Rectal smooth muscle tissue (tissue), 1 donor: ENCODE results near the gene CHSY1.

Experiments used
- H3K27ac ChIP-seq: one replicate; pipeline ENCODE4 v1.7.0; 2013; ENCODE audit warnings: low read depth, low read length, inconsistent platforms
- H3K27me3 ChIP-seq: one replicate; pipeline ENCODE4 v1.7.0; 2013; ENCODE audit warnings: low read length; ENCODE audit not compliant: control insufficient read depth, insufficient read depth
- H3K36me3 ChIP-seq: one replicate; pipeline ENCODE4 v1.7.0; 2013; ENCODE audit warnings: low read length; ENCODE audit not compliant: control insufficient read depth, insufficient read depth
- H3K4me1 ChIP-seq: one replicate; pipeline ENCODE4 v1.7.0; 2013; ENCODE audit warnings: low read length; ENCODE audit not compliant: control insufficient read depth, insufficient read depth
- H3K4me3 ChIP-seq: one replicate; pipeline ENCODE4 v1.7.0; 2013; ENCODE audit warnings: low read length
- H3K9ac ChIP-seq: one replicate; pipeline ENCODE4 v1.7.0; 2013; ENCODE audit warnings: low read length

CHSY1 gene

DNA sequence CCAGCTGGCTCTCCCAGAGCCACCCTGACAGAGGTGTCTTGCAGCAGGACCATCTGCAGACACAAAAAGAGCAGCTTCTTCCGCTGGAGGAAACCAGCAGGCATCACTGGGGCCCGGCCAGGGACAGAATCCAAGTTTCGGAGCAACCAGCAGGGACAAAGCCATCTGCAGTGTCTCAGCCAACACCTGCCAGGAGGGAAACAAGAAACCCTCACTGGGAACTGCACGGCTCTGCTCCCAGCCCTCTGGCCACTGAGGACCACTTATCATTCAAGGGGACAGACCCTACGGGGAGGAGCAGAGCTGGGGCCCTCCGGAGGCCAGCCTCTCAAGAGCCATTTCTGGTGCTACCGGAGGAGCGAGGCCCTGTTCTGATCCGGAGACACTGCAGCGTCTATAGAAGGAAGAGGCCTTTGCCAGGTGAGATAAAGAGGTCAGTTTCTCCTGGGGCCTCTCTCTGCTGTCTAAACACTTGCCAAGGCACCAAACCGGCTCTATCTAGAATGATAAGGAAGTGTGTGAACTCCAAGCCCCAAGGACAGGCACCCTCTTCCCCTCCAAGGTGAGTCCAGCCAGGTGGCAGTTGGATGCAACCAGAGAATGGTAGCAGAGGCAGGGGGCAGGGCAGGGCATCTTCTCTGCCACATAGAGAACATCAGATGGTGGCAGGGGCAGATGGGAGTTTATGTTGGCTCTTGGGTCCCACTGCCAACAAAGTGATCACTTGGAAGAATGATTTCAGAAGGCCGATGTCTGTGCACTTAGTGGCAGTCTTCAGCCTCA, 89.0 kb downstream of the CHSY1 start:
- Histone ChIP-seq H3K4me1 (no peaks in the 10 kb centered on the region), H3K27me3 (no peaks in the 10 kb centered on the region), H3K4me3 (no peak overlapping the region), H3K9ac (no peak overlapping the region), H3K27ac (no peak overlapping the region), H3K36me3 (no peaks in the 10 kb centered on the region)

DNA sequence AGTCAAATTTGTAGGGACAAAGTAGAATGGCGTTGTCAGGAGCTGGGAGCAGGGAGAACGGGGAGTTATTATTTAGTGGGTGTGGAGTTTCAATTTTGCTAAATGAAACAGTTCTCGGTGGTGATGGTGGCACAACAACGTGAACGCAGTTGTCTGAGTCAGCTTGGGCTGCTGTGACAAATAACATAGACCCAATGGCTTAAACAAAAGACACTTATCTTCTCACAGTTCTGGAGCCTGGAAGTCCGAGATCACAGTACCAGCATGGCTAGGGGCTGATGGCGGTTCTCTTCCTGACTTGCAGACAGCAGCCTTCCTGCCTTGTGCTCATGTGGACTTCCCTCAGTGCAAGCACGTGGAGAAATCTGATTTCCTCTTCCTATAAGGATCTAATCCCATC, 90.2 kb downstream of the CHSY1 start:
- H3K27ac ChIP-seq = no peak overlapping the region
- H3K27me3 ChIP-seq = no peaks in the 10 kb centered on the region
- no peak overlapping the region for H3K4me3 ChIP-seq
- H3K9ac ChIP-seq = no peak overlapping the region
- no peaks in the 10 kb centered on the region for H3K4me1 ChIP-seq
- H3K36me3 ChIP-seq = no peaks in the 10 kb centered on the region

DNA sequence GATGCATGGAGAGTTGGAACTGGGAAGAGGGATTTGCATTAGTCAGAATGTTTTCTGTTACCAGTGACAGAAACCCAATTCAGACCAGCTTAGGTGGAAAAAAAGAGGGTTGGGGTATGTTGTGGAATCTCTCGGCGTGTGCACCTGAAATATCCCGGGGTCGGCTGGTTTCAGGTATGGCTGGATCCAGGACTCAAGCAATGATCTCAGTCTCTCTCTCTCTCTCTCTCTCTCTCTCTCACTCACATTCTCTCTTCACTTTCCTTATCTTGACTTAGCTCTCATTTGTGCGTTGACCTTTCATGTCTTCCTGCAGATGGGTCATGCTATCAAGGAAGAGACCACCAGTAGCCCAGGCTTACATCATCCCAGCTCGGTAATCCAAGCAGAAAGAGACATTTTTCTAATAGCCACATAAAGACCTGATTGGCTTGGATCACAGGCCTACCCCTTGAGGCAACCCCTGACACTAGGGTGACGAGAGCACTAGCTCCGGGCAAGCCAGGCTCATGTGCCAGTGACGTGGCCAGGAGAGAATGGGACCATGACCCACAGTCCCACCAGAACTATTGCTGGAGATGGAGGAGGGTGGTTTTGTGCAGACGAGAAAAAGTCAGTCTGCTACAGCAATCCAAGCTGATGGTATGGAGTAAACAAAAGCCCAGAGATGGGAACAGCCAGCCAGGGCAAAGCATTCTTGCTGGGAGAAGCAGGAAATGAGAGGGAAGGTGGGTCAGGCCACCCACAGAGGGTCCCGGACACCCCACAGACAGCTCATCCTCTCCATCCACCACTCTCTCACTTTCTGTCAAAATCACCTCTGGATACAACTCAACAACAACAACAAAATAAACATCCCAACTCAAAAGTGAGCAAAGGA, 91.7 kb downstream of the CHSY1 start:
- Histone ChIP-seq H3K27ac (no peak overlapping the region), H3K36me3 (no peaks in the 10 kb centered on the region), H3K4me1 (no peaks in the 10 kb centered on the region), H3K27me3 (no peaks in the 10 kb centered on the region), H3K9ac (no peak overlapping the region), H3K4me3 (no peak overlapping the region)

DNA sequence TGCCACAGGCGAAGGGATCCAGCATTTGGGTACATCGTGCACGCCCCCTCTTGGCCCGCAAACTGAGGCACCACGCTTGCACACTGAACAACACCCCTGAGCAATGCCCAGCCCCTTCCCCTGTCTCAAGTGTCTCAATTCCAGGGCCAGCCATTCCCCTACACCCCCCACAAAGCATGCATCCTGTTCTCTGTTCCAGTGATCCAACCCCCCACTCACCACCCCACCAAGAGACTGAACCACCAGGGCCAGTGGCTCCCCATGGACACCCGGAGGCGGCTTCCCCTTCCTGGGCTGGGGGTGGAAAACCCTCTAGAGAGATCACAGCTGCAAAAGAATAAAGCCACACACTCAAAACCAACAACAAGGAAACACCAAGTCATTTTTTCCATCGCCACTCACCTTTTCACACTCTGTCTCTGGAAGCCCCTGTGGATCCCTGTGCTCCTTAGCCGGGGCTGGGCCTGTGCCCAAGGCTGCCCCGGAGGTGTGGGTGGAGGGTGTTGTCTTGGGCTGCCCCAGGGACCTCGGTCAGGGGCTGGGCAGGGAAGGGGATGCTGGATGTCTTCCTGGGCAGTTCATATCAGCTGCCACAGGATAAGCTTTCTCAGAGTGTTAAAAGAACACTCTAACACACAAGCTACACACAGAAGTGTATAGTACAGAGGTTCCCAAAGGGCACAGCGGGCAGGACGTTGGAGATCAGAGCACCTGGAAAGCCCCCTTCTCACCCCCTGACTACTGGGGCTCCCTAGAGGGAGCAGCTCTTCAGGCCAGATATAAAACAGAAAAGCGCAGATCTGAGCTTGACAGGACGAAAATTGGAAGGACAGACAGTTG, 92.5 kb downstream of the CHSY1 start:
- Histone ChIP-seq H3K27ac (no peak overlapping the region), H3K27me3 (no peaks in the 10 kb centered on the region), H3K9ac (no peak overlapping the region), H3K36me3 (no peaks in the 10 kb centered on the region), H3K4me3 (no peak overlapping the region), H3K4me1 (no peaks in the 10 kb centered on the region)

DNA sequence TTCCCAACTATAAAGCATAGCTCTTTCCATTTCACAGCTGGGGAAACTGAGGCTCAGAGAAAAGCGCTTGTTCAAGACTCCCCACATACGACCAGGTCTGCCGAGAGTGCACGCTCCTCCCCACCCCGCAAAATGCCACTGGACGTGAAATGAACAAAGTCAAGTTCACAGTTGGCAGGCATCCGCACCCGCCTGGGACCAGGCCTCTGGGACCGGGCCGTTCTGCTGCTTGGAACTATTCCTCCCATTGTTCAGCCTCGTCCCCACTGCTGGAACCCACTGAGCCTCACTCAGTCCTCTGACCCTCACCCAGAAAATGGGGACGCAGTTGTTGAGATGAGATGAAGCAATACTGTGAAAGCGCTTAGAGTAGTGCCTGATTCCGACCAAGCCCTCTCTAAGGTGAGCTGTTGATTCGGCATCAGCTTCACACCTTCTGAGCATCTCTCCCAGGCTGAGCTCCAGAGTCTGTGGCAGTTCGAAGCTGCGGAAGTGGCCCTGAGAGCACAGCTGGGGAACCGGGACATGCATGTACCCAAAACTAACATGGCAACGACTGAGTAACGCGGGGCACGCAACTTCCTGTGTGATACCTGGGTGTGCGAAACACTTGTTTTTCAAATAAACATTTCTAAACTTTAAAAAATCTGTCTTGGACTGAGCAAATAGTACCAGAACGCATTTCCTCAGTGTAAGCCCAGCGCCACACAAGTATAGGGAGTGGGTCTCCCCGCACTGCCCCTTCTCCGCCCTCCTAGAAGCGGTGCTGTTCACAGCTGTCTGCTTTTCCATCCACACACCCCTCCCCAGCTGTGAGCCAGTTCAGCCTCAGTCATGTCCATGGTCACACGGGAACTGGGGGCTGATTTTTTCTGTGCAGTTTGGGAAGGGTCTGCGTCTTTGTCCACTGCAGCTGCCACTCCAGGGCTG, 93.4 kb downstream of the CHSY1 start:
- H3K4me1 ChIP-seq = no peaks in the 10 kb centered on the region
- no peak overlapping the region for H3K27ac ChIP-seq
- no peaks in the 10 kb centered on the region for H3K27me3 ChIP-seq
- H3K9ac ChIP-seq = no peak overlapping the region
- H3K4me3 ChIP-seq = no peak overlapping the region
- H3K36me3 ChIP-seq = no peaks in the 10 kb centered on the region

DNA sequence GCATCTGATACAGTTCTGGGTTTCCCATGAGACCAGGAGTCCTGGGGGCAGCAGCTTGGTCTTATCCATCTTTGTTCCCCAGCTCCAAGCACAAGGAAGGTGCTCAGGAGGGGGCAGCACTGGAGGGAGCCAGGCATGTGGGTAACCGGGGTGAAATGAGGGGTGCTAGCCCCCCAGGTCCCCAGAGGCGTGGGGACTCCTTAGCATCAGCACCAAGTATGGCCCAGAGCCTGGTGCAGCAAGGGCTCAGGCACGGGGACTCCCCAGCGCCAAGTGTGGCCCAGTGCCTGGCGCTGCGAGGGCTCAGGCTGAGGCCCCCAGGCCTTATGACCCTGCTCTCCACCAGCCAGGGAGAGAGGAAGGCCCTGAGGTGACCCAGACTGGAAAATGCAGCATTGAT, 94.1 kb downstream of the CHSY1 start:
- H3K9ac ChIP-seq = no peak overlapping the region
- no peaks in the 10 kb centered on the region for H3K36me3 ChIP-seq
- H3K4me1 ChIP-seq = no peaks in the 10 kb centered on the region
- H3K4me3 ChIP-seq = no peak overlapping the region
- no peak overlapping the region for H3K27ac ChIP-seq
- no peaks in the 10 kb centered on the region for H3K27me3 ChIP-seq

DNA sequence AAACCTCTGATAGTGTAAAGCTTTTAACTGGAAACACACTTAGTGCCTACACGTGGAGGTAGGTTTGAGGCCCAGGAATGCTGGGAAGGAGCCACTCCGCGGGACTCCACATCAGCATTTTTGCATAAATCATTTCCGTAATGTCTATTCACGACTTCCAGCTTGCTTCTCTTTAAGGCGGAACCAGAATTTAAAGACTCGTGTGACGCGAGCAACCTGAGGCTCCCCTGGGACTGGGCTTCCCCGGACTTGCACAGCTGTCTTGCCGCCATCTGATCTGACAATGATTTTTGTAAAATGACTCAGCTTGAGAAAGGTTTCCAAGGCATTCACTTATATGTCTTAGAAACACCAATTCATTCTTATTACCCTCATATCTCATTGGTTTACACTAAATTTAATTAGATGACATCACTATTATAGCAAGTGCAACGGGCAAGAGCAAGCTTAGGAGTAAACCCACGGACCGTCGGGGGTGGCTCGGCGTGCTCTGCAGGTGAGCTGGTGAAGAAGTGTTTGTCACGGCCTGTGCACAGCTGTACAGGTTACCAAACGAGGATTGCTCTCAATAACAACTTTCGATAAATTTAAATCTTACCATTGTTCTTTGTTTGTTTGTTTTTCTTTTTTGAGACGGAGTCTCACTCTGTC, 95.2 kb downstream of the CHSY1 start:
- Histone ChIP-seq H3K4me1 (no peaks in the 10 kb centered on the region), H3K9ac (no peak overlapping the region), H3K36me3 (no peaks in the 10 kb centered on the region), H3K27ac (no peak overlapping the region), H3K4me3 (no peak overlapping the region), H3K27me3 (no peaks in the 10 kb centered on the region)

DNA sequence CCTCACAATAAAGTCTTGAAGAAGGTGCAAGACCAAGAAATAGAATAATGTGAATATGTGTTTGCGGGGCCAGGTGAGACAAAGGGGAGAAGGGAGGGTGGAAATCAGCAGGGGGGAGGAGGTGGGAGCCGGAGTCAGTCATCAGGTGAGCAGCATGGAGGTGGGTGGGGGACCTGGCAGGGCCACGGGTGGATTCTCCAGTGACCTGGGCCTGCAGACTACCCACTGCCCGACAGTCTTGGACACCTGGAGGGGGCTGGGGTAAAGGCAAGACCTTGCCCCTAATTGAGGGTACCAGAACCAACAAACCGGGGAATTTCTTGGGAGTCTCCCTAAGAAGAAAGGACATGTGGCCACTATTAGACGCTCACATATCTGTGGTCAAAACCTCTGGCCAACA, 95.8 kb downstream of the CHSY1 start:
- H3K27me3 ChIP-seq = no peaks in the 10 kb centered on the region
- H3K9ac ChIP-seq = no peak overlapping the region
- no peak overlapping the region for H3K27ac ChIP-seq
- no peaks in the 10 kb centered on the region for H3K4me1 ChIP-seq
- no peaks in the 10 kb centered on the region for H3K36me3 ChIP-seq
- no peak overlapping the region for H3K4me3 ChIP-seq

DNA sequence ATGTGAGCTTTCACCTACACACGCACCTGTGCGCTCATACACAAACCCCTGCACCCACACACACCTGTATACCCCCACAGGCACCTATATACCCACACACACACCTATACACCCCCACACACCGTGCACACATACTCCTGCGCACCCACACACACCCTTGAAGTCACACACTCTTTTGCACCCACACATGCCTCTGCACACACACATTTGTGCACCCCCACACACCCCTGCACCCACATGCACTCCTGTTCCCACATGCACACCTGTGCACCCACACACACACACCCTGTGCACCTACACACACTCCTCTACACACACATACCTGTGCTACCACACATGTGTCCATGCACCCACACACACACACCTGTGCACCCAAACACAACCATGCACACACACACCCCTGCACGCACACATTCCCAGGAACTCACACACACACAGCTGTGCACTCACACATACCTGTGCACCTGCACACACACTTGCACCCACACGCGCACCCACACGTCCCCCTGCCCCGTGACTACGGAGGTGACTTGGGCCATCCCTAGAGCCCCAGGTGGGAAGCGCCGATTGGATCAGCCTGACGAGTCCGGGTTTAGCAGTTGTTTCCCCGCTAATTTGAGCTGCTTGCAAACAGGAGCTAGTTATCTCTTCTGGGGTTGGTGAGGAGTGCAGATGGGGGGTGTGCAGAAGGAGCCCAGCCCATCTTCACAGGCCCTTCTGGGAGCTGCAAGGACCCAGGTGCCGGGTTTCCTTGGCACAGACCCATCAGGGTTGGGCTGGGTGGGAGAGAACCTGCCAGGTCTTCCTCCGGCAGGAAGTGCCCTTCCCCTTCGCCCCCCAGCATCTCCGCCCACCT, 97.8 kb downstream of the CHSY1 start:
- Histone ChIP-seq H3K27ac (no peak overlapping the region), H3K27me3 (no peaks in the 10 kb centered on the region), H3K4me3 (no peak overlapping the region), H3K36me3 (no peaks in the 10 kb centered on the region), H3K9ac (no peak overlapping the region), H3K4me1 (no peaks in the 10 kb centered on the region)

DNA sequence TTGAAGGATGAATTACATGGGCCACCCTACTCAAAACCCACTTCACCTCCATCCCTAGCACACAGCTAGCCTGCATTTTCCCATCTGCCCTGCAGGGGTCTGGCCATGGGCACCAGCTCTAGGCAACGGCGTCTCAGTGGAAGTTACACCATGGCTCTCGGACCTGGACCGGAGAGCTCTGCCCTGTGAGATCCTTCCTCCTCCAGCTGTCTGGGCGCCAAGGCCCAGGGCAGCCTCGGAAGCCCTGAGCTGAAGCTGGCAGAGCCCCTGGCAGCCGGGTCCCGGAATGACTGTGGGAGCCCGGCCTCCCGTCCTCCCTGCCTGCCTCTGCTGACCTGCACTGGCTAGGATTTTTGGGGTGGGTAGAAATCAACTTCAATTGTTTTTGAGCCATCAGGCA, 98.9 kb downstream of the CHSY1 start:
- no peaks in the 10 kb centered on the region for H3K4me1 ChIP-seq
- H3K36me3 ChIP-seq = no peaks in the 10 kb centered on the region
- no peak overlapping the region for H3K4me3 ChIP-seq
- H3K9ac ChIP-seq = no peak overlapping the region
- no peaks in the 10 kb centered on the region for H3K27me3 ChIP-seq
- no peak overlapping the region for H3K27ac ChIP-seq
